GM10266 (cell line): ENCODE data around the gene CCDC179.

ENCODE experiments used
- DNase-seq: peaks from one replicate; pipeline ENCODE4 v3.0.0; 2012; ENCODE audit errors: extremely low spot score
- CTCF ChIP-seq: IDR thresholded peaks from 2 replicates; pipeline ENCODE4 v1.5.1; 2012; ENCODE audit warnings: mild to moderate bottlenecking, low read depth; ENCODE audit not compliant: control insufficient read depth, insufficient read depth; ENCODE audit errors: missing control alignments

Gene CCDC179

GRCh38 chr11:22860241-22860640 is at the start of gene CCDC179:
Gene CCDC179, minus strand, starts transcription at chr11:22860474. Its CDS starts 53 bp downstream, at chr11:22860421.
- no peak for DNase-seq
- TF ChIP-seq CTCF: no peak

DNA sequence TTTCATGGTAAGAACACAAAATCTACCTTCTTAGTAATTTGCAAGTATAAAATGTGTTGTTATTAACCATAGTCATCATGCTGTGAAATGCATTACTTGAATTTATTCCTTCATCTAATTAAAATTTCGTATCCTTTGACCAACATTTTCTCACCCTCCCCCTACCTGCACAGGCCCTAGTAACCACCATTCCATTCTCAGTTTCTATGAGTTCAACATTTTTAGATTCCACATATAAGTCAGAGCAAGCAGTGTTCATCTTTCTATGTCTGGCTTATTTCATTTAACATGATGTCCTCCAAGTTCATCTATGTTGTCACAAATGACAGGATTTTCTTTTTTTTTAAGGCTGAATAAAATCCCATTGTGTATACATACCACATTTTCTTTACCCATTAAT is 43.5 kb upstream of the CCDC179 start:
- TF ChIP-seq CTCF: no peak
- no peak for DNase-seq

DNA sequence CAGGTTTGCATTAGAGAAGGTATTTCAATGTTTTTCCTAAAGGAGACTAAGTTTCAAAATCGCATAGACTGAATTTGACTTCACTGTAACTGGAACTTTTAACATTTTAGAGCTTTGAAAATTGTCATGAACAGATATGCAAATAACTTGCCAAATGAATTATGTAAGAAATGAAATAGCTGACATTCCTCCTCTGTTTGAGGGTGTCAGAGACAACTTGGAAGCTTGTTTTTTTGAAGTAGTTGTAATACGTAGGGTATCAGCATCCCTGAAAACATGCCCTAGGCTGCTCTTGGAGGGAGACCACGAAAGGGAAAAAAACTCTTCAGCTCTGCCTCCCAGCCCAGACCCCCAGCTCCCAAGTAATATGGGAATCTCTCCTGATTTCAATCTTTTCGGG is 41.3 kb upstream of the CCDC179 start:
- TF ChIP-seq CTCF: no peak
- no peak for DNase-seq

GRCh38 chr11:22900764-22901486 is 40.7 kb upstream of the CCDC179 start:
- no peak for DNase-seq
- TF ChIP-seq CTCF: no peak

- TF ChIP-seq CTCF: no peak
- DNase-seq: no peak
Measured at GRCh38 chr11:22898036-22898435, 37.8 kb upstream of the CCDC179 start.

DNA sequence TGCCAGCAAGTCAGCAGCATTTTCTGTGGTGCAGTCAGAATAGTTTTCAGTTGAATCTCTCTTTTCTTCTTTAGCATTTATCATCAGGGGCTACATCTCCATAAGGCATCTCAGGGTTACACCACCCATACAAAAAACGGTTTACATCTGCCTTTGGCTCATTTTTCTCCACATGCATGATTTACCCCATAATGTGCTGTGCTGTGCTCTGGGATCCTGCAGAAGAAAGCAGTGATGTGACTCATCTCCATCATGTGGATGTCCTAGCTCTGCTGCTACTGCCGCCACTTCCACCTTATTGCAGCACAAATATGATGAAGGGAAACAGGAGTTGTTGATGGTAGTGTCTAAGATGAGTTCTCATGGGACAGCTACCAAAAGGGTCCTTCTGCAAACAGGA is 30.0 kb upstream of the CCDC179 start:
- no peak for TF ChIP-seq CTCF
- no peak for DNase-seq

GRCh38 chr11:22884217-22884616 is 23.9 kb upstream of the CCDC179 start:
- no peak for TF ChIP-seq CTCF
- no peak for DNase-seq
